Panc1 (cell line): Measurements from ENCODE around the gene PAMR1. TPM values are rescaled to one million over a fixed set of nuclear protein-coding genes. Genes with fewer than 3 reads are reported as not detected.

ENCODE experiments used
- ATAC-seq: fragments of 200-7000 bp; cut with Tn5 transposase; 2 replicates; pipeline ENCODE4 v1.9.1; 2020; ENCODE audit warnings: mild to moderate bottlenecking, moderate library complexity
- BruUV-seq: library from RNA; stranded (reverse); fragments of 400-500 nt; replicated peaks from 2 replicates; lab custom pipeline; 2021; lab: Mats Ljungman, UMichigan
- CTCF ChIA-PET: fragments of 300-600 bp; sonication (Branson Sonifier 250); formaldehyde crosslinking; loops from one replicate; lab custom pipeline; 2022; ENCODE audit warnings: antibody characterized with exemption; lab: Charles Lee
- POLR2A ChIA-PET: fragments of 300-600 bp; sonication (Branson Sonifier 250); formaldehyde crosslinking; loops from one replicate; lab custom pipeline; 2022; ENCODE audit warnings: antibody characterized with exemption; lab: Charles Lee
- DNase-seq: peaks from one replicate; pipeline ENCODE4 v3.0.0-alpha.2; 2010; ENCODE audit warnings: low read depth, low spot score
- H3K27ac ChIP-seq: 2 replicates; pipeline ENCODE4 v1.5.1; 2011; ENCODE audit warnings: mild to moderate bottlenecking, low read length, inconsistent platforms
- H3K27me3 ChIP-seq: fragments of 200-500 bp; sonication (Bioruptor generic); 2 replicates; pipeline ENCODE4 v1.6.0; 2014; ENCODE audit warnings: low read length, inconsistent platforms; ENCODE audit not compliant: control insufficient read depth, insufficient read depth
- H3K36me3 ChIP-seq: fragments of 200-500 bp; sonication (Bioruptor generic); 2 replicates; pipeline ENCODE4 v1.5.1; 2014; ENCODE audit warnings: inconsistent platforms, mild to moderate bottlenecking, low read length, moderate library complexity; ENCODE audit not compliant: control insufficient read depth, insufficient read depth
- H3K4me1 ChIP-seq: 2 replicates; pipeline ENCODE4 v1.5.1; 2011; ENCODE audit warnings: inconsistent platforms, mild to moderate bottlenecking, low read length, moderate library complexity; ENCODE audit not compliant: control insufficient read depth, insufficient read depth
- H3K4me3 ChIP-seq, 2 experiments: 2 replicates each; pipeline ENCODE4 v1.5.1; 2011 to 2012; ENCODE audit warnings: low read depth in 2 of 2, low read length in 2 of 2, mild to moderate bottlenecking in 2 of 2, inconsistent platforms in 1 of 2, moderate library complexity in 1 of 2
- H3K9me3 ChIP-seq: fragments of 200-500 bp; sonication (Bioruptor generic); 2 replicates; pipeline ENCODE4 v1.5.1; 2014; ENCODE audit warnings: low read depth, mild to moderate bottlenecking, inconsistent platforms, low read length, moderate library complexity; ENCODE audit not compliant: control insufficient read depth, insufficient read depth
- CTCF ChIP-seq: fragments of 450-650 bp; IDR thresholded peaks from 2 replicates; pipeline ENCODE4 v1.5.1; 2017; ENCODE audit warnings: mild to moderate bottlenecking
- POLR2AphosphoS5 ChIP-seq: IDR thresholded peaks from 2 replicates; pipeline ENCODE4 v1.6.1; 2012; ENCODE audit warnings: mild to moderate bottlenecking, low read depth, low read length, moderate library complexity
- REST ChIP-seq, 2 experiments: IDR thresholded peaks; 2 replicates each; pipeline ENCODE4 v1.6.1; 2011 to 2012; ENCODE audit warnings: low read depth in 2 of 2, control low read depth in 1 of 2, low read length in 1 of 2, mild to moderate bottlenecking in 1 of 2, moderate library complexity in 1 of 2; ENCODE audit not compliant: insufficient read depth in 1 of 2
- SIN3A ChIP-seq: IDR thresholded peaks from 2 replicates; pipeline ENCODE4 v1.6.1; 2012; ENCODE audit warnings: low read depth, mild to moderate bottlenecking, low read length, moderate library complexity, borderline replicate concordance; ENCODE audit not compliant: insufficient read depth
- TCF7L2 ChIP-seq: IDR thresholded peaks from 2 replicates; pipeline ENCODE4 v1.6.1; 2011; ENCODE audit warnings: mild to moderate bottlenecking, low read depth, low read length, inconsistent platforms
- in situ Hi-C: cut with HindIII; loops from 2 replicates; pipeline ENCODE4 v1.10.0; 2016; ENCODE audit warnings: low sequenced_read_pairs, low pct_unique_long_range_greater_than_20kb
- intact Hi-C: fragments of 100-400 bp; cut with micrococcal nuclease; formaldehyde crosslinking; loops from one replicate; pipeline ENCODE4 v1.10.0; 2022; ENCODE audit not compliant: unreplicated experiment
- total RNA-seq: library from RNA; stranded (reverse); gene quantifications from one replicate; pipeline ENCODE4 v1.2.1, GENCODE V29; 2021; ENCODE audit not compliant: unreplicated experiment

Gene PAMR1
- total RNA-seq, 1 experiment from 2014 or later: 0.13 TPM

GRCh38 chr11:35478471-35479091 is 46.8 kb downstream of the PAMR1 start:
- POLR2A ChIA-PET: no interaction called here
- Histone ChIP-seq H3K9me3 (peaks cover 8% of the 10 kb centered on the region; the same call in 1 of the 2 replicates), H3K27me3 (peaks cover 4% of the 10 kb centered on the region; the same call in 1 of the 2 replicates), H3K4me1 (no peaks in the 10 kb centered on the region), H3K27ac (no peak overlapping the region), H3K36me3 (no peaks in the 10 kb centered on the region), H3K4me3 (no peak overlapping the region)
- no TSS peak for BruUV-seq
- ATAC-seq (no peak), DNase-seq (no peak)
- in situ Hi-C loops (no loop called here), intact Hi-C loops (no loop called here)
- CTCF ChIA-PET: no interaction called here
- TF ChIP-seq CTCF (no peak), REST (IDR thresholded peaks at IDR 0.05; ENCODE audit: insufficient read depth in 1 of 2, low read depth in 2 of 2, low read length in 1 of 2) (no peak), TCF7L2 (no peak), POLR2AphosphoS5 (no peak), SIN3A (no peak)

GRCh38 chr11:35477901-35478300 is 47.5 kb downstream of the PAMR1 start:
- Histone ChIP-seq H3K27me3 (peaks cover 4% of the 10 kb centered on the region), H3K9me3 (peaks cover 3% of the 10 kb centered on the region; the same call in 1 of the 2 replicates), H3K4me3 (no peak overlapping the region), H3K36me3 (no peaks in the 10 kb centered on the region), H3K27ac (no peak overlapping the region), H3K4me1 (no peaks in the 10 kb centered on the region)
- DNase-seq: no peak
- ChIA-PET CTCF (no interaction called here), POLR2A (no interaction called here)
- ATAC-seq: no peak
- intact Hi-C loops: no loop called here
- in situ Hi-C loops: no loop called here
- TF ChIP-seq REST (IDR thresholded peaks at IDR 0.05; ENCODE audit: insufficient read depth in 1 of 2, low read depth in 2 of 2, low read length in 1 of 2) (no peak), POLR2AphosphoS5 (no peak), TCF7L2 (no peak)
- BruUV-seq: no TSS peak
